ENCODE measurements around the gene LPAR2. TPM values are rescaled to one million over a fixed set of nuclear protein-coding genes. Genes with fewer than 3 reads are reported as not detected.
A peak's percentile ranks its signal among the peaks of the same experiment; 100 is the strongest.
"Not testable (repeated sequence)": the region's sequence is repeated elsewhere in the genome, so short reads cannot be mapped to it uniquely, and the experiment has no call there.

LPAR2 gene
- total and polyA plus RNA-seq, 2 of the 13 experiments (the other 11 are each of a cell fraction or from before 2014, with no cell fraction given) = 0.86 to 3.6 TPM

DNA sequence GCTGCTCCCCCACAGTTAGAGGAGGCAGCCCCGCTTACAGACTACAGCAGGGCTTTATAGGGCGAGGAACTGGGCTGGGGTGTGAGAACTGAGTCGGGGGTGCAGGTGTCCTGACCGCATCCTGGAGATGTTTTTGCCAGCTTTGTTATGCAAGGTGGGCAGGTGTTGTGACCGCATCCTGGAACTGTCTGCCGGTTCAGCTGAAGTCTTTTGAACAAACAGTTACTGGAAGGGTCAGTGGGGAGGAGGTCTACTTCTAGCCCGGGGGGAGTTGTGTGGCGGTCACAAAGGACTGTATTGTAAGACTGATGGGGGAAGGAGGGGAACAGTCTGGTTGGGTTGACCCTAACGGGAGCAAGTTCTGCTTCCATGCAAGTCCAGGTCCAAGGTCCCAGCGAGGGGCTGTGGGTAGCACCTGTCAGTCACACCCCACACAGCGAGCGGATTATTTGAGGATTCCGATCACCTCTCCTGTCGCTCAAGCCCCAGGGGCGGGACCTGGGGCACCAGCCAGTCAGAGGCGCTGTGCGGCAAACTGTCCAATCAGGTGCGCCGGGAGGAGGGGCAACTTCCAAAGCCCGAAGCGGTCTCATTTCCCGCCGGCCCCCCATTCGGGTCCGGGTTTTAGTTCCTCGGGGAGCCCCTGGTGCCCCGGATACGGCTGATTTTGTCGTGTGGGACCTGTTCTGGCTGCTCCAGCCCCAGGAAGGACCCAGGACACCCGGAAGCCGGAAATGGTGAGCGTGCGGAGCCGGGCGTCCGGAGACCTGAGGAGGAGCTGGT, 40.4 kb upstream of the LPAR2 start, which contains the start of gene ZNF101 (continued):
- TF ChIP-seq NR1H2 (CRISPR knock-in tag; IDR thresholded peaks at IDR 0.05; ENCODE audit: borderline replicate concordance, low read depth) (0 out of 2 replicates have a peak, but pooled peaks have one; percentile 43), ZSCAN20 (CRISPR knock-in tag; IDR thresholded peaks at IDR 0.05; ENCODE audit: borderline replicate concordance) (peak; percentile 24; the same call in 1 of the 2 replicates), GATAD2A (CRISPR knock-in tag; IDR thresholded peaks at IDR 0.05) (peak; percentile 75), HNRNPK (IDR thresholded peaks at IDR 0.05; ENCODE audit: low read depth, low read length, poor library complexity, severe bottlenecking) (no peak), SETDB1 (CRISPR knock-in tag; IDR thresholded peaks at IDR 0.05; ENCODE audit: borderline replicate concordance) (no peak), ZKSCAN5 (CRISPR knock-in tag; IDR thresholded peaks at IDR 0.05) (no peak), ZNF20 (CRISPR knock-in tag; IDR thresholded peaks at IDR 0.05) (peak; percentile 70; the same call in 1 of the 2 replicates)
- TF ChIP-seq, protein P1, sequence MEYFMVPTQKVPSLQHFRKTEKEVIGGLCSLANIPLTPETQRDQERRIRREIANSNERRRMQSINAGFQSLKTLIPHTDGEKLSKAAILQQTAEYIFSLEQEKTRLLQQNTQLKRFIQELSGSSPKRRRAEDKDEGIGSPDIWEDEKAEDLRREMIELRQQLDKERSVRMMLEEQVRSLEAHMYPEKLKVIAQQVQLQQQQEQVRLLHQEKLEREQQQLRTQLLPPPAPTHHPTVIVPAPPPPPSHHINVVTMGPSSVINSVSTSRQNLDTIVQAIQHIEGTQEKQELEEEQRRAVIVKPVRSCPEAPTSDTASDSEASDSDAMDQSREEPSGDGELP (IDR thresholded peaks at IDR 0.05; ENCODE audit: borderline replicate concordance, low read depth) = peak; percentile 87
- TF ChIP-seq, protein P2, sequence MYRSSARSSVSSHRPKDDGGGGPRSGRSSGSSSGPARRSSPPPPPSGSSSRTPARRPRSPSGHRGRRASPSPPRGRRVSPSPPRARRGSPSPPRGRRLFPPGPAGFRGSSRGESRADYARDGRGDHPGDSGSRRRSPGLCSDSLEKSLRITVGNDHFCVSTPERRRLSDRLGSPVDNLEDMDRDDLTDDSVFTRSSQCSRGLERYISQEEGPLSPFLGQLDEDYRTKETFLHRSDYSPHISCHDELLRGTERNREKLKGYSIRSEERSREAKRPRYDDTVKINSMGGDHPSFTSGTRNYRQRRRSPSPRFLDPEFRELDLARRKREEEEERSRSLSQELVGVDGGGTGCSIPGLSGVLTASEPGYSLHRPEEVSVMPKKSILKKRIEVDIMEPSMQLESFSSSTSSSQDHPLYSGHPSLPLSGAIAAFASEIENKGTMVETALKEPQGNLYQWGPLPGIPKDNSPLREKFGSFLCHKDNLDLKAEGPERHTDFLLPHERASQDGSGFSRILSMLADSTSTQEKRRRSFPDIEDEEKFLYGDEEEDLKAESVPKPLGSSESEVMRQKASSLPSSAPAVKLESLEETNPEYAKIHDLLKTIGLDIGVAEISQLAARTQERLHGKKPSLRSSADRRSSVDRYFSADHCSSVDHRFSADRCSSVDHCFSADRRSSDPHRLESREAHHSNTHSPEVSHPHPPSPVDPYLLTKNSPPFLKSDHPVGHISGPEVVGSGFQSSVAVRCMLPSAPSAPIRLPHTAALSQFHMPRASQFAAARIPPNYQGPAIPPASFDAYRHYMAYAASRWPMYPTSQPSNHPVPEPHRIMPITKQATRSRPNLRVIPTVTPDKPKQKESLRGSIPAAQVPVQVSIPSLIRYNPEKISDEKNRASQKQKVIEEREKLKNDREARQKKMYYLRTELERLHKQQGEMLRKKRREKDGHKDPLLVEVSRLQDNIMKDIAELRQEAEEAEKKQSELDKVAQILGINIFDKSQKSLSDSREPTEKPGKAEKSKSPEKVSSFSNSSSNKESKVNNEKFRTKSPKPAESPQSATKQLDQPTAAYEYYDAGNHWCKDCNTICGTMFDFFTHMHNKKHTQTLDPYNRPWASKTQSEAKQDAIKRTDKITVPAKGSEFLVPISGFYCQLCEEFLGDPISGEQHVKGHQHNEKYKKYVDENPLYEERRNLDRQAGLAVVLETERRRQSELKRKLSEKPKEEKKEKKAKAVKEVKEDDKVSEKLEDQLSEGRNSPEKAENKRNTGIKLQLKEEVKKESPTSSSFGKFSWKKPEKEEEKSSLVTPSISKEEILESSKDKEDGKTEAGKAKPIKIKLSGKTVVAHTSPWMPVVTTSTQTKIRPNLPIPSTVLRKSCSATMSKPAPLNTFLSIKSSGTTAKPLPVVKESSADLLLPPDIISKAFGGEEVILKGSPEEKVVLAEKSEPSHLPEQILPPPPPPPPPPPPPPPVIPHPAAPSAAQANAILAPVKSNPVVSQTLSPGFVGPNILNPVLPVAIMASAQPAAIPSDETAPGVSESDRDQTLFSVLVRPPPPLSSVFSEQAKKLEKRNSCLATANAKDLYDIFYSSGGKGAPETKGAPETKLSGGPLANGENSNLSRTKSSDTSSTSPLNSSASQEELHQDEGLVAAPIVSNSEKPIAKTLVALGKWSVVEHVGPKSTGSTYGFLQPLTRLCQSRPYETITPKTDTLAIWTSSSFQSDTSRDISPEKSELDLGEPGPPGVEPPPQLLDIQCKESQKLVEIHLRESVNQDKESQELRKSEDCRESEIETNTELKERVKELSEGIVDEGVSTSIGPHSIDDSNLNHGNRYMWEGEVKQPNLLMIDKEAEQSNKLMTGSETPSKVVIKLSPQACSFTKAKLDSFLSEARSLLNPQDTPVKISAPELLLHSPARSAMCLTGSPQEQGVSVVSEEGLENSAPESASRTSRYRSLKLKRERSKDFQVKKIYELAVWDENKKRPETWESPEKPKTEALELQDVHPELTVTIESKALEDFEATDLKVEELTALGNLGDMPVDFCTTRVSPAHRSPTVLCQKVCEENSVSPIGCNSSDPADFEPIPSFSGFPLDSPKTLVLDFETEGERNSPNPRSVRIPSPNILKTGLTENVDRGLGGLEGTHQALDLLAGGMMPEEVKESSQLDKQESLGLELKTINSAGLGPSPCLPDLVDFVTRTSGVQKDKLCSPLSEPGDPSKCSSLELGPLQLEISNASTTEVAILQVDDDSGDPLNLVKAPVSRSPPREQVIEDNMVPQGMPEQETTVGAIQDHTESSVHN (CRISPR knock-in tag; IDR thresholded peaks at IDR 0.05) = 0 out of 2 replicates have a peak, but pooled peaks have one; percentile 31

DNA sequence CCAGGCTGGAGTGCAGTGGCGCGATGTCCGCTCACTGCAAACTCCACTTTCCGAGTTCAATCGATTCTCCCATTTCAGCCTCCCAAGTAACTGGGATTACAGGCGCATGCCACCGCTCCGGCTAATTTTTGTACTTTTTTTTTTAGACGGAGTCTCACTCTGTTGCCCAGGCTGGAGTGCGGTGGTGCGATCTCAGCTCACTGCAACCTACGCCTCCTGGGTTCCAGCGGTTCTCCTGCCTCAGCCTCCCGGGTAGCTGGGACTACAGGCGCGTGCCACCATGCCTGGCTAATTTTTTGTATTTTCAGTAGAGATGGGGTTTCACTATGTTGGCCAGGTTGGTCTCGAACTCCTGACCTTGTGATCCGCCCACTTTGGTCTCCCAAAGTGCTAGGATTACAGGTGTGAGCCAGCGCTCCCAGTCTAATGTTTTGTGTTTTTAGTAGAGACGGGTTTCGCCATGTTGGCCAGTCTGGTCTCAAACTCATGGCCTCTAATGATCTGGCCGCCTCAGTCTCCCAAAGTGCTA, 37.5 kb upstream of the LPAR2 start:
- H3K27ac ChIP-seq (ENCODE audit: extremely low read length, insufficient read depth, low read length); in situ Hi-C loops (cut with HindIII; ENCODE audit: extremely low pct_ligation_motif_present, low pct_unique_long_range_greater_than_20kb); H3K36me3 ChIP-seq (replicated peaks in 1 of 2; ENCODE audit: control insufficient read depth in 1 of 2, insufficient read depth in 2 of 2, low read length in 2 of 2); BruUV-seq (replicated peaks); CTCF ChIA-PET (ENCODE audit: low intra/inter-chr PET ratio, low total read pairs); intact Hi-C loops (cut with micrococcal nuclease; ENCODE audit: unreplicated experiment); H3K9me3 ChIP-seq (ENCODE audit: low read length); H3K4me3 ChIP-seq (replicated peaks in 1 of 3; ENCODE audit: insufficient read depth in 1 of 3, low read depth in 2 of 3, low read length in 3 of 3); H2AFZ ChIP-seq (ENCODE audit: low read length); FAIRE-seq; DNase-seq (ENCODE audit: low spot score); POLR2A ChIA-PET; H3K27me3 ChIP-seq (ENCODE audit: control insufficient read depth in 1 of 2, insufficient read depth in 2 of 2, low read length in 2 of 2); ATAC-seq; H3K4me2 ChIP-seq (ENCODE audit: low read depth, low read length); H3K9ac ChIP-seq (ENCODE audit: insufficient read depth, low read depth, low read length): not testable (repeated sequence)
- Histone ChIP-seq H4K20me1 (ENCODE audit: insufficient read depth, low read length) (peaks cover 21% of the 10 kb centered on the region), H3K79me2 (ENCODE audit: insufficient read depth, low read length) (peaks cover 40% of the 10 kb centered on the region), H3K4me1 (ENCODE audit: insufficient read depth, low read length) (peaks cover 52% of the 10 kb centered on the region)
- 97% methylated on average over 22 of the region's 22 CpGs for WGBS (ENCODE audit: low lambda C conversion rate)

All from HepG2 (cell line).